HG03159 (cell line): ENCODE measurements around the gene CKB.

ENCODE experiments used
- ATAC-seq: cut with Tn5 transposase; IDR thresholded peaks from one replicate; pipeline ENCODE4 v1.9.1; 2021; ENCODE audit warnings: mild to moderate bottlenecking, moderate library complexity; ENCODE audit not compliant: unreplicated experiment

The CKB gene

DNA sequence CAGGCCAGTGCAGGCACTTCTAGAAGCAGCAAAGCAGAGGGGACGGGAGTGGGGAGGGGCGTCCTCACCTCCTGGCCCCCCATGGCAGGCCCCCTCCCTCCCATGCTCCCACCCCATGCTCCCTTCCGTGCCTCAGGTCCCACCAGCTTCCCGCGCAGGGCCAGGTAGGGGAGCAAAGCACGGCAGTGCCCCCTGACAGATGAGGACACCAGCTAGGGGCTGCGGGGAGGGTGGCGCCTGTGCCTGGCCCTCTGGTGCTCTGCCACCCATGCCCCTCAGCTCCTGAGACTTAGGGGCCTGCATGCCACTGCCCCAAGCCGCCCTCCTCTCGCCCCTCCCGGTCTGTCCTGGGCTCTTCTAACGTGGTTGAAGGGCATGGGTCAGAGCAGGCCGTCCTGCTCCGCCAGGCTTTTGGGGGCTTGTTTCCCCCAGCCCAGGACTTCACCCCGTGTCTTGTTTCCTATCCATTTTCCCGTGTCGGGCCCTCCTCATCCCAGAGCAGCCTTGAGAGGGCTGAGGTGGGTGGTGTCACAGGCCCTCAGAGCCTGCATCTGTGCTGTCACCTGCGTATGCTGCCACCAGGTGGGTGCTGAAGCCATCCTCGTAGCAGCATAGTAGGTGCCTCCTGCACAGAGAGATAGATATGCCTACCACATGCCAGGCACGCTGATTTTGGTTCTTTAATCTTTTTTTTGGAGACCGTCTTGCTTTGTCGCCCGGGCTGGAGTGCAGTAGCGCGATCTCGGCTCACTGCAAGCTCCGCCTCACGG, 16.6 kb upstream of the CKB start:
- ATAC-seq: no peak

DNA sequence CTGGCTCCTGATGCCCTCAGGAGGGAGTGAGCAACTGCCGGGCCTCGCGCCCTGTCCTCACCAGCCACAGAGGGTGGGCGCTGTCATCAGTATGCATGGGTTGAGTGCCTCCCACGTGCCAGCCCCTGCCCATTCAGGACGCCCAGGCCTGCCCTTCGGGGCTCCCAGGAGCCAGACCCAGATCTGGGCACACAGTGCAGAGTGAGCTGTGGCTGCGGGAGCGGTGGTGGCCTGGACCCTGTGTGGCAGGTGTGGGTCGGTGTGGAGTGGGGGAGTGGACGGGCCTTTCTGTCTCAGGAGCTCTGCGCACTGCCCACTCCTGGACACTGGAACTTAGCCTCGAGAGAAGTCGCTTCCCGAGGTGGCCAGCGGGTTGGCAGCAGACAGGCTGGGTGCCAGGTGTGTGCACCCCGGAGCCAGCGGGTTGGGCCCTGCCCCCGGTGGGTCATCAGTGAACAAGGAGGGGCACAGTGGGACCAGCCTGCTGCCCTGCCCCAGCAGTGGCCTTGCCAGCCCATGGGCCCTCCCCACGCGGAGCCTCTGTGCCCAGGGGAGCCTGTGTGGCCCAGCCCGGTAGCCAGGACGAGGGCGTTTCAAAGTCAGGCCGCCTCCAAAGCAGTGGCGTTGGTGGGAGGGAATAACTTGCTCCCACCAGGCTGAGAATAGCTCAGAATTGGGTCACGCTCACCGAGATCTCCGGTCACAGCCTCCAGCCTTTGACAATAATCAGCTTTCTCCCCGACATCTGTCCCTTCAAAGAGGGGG, 15.8 kb upstream of the CKB start:
- ATAC-seq: no peak

GRCh38 chr14:103537175-103537990, 14.8 kb upstream of the CKB start:
- ATAC-seq: no peak

DNA sequence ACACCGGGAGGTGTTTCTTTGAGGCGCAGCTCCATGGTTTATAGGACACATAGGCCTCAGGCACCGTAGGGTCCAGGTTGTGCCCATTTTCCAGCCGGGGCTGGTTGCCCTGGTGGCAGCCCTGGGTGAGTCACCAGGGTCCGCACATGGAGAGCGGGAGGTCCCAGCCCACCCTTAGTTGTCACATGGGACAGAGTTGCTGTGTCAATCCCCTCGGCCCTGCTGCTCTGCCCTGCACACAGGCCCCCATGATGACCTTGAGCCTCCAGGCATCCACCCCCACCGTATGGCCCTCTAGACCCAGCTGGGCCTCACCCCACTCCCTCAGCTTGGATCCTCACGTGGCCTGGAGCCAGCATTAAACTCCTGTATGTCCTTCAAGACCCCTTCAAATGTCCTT, 14.1 kb upstream of the CKB start:
- no peak for ATAC-seq

- no peak for ATAC-seq
Measured at GRCh38 chr14:103535891-103536565, 13.4 kb upstream of the CKB start.

DNA sequence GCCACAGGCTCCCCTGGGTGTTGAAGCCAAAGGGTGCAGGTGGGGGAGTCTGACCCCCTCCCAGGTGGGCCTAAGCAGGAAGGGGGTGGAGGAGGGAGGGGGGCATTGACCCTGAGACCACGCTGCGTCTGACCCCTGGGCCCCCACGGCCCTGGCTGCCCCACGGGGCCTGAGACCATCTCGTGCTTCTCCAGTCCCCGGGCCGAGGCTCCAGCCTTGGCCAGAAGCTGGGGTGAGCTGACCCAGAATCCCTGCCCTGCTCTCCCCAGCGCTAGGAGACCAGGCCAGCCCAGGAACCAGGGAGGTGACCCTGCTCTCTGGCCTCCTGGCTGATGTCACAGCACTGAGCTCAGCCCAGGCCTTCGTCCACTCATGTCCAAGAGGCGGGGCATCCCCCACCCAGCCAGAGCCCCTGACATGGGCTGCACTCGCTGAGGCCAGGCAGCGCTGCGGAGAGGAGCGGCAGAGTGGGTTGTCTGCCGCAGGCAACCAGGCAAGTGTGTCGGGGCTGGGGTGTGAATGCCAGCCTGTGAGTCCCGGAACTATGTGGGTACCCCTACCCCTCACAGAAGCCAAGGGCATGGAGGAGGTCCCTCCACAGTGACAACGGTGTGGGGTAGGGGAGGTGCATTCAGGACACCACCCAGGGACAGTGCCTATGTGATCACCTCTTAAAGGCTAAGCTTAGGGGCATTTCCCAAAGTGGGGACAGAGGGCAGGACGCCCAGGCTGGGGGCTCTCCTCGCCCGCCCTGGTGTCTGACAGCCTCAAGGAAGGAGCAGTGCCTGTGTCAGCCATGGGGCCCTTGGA, 12.7 kb upstream of the CKB start:
- ATAC-seq: no peak

DNA sequence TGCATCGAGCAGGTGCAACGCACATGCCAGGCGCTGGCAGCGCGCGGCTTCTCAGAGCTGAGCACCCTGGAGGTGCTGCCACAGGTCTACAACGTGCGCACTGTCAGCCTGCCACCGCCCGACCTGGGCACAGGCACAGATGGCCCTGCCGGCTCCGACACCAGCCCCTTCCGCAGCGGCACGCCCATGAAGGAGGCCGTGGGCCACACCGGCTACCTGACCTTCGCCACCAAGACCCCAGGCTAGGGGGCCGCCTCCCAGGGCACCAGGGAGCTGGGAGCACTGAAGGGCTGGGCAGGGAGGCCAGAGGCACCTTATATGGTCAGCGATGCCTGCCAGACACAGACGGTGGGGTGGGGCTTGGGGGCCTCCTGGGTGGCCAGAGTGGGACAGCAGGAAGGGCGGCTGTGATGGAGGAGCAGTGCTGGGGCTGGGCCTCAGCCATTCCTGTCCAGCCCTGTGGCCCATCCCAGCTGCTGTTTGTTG, 12.0 kb upstream of the CKB start:
- no peak for ATAC-seq

GRCh38 chr14:103533999-103534575, 11.5 kb upstream of the CKB start:
- ATAC-seq: no peak

DNA sequence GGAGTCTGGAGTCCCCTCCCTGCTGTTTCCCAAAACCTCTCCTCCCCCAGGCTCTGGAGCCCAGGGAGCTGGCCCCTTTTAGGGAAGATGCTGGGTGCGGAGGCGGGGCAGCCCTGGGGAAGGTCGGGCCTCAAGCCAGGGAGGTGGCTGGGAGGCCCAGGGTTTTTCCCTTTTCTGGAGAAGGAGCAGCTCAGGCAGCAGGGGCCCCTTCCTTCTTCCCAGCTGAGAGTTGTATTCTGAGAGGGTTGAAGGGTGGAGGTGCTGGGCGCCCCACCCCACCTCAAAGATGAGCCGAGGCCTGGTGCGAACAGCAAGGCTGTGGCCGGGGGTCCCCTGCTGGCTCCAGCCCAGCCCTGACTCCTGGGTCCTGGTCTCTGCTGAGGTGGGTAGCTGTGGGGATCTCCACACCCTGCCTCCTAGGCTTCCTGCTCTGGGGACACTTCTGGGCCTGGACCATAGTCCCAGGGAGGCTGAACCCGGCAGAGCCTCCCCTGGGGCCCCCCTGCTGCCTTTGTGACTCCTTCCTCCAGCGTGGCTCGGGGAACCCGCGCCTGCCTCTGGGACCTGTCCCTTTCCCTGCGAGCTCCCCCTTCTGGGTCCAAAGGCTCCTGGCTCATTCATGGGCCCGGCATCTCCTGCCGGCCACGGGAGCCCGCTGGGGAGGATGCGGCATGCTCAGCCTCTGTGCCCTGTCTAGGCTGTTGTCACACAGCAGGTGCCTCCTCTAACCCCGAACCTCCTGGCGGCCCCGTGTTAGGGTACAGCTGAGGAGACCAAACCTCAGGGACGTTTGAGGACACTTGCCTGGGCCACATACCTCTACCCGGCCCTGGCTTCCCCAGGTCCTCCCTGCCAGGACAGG, 10.7 kb upstream of the CKB start:
- no peak for ATAC-seq

DNA sequence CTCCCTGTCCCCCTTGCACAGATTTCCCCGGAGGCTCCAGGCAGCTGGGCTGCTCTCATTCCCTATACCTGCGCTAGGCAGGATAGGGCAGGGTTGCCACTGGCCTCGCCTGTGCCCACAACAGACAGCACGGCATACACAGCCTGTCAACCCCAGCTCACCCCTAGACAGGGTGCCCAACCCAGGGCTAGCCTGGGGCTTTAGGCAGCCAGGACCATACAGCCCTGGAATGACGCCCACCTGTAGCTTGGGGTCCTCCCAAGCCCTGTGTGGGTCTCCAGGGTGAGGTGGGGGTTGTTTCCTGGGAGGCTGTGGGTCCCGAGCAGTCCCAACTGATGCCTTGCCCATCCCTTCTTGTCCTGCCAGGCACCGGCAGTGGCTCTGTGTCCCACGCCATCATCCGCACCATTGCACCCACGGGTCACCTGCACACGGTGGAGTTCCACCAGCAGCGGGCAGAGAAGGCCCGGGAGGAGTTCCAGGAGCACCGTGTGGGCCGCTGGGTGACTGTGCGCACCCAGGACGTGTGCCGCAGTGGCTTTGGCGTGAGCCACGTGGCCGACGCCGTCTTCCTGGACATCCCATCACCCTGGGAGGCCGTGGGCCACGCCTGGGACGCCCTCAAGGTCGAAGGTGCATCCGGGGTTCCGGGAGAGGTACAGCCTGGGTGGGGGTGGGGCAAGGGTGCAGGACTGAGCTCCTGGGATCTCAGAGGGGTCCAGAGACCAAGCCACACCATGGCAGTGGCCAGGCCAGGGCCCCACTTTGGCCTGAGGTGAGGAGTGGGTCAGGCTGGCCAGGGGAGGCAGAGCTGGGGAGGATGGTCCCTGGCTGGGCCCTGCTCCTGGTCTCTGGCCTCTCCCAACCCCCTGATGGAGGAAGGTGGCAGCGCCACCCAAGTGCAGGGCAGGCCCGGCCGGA, 9.8 kb upstream of the CKB start:
- ATAC-seq: no peak

- no peak for ATAC-seq
Measured at GRCh38 chr14:103531421-103532215, 9.0 kb upstream of the CKB start.

DNA sequence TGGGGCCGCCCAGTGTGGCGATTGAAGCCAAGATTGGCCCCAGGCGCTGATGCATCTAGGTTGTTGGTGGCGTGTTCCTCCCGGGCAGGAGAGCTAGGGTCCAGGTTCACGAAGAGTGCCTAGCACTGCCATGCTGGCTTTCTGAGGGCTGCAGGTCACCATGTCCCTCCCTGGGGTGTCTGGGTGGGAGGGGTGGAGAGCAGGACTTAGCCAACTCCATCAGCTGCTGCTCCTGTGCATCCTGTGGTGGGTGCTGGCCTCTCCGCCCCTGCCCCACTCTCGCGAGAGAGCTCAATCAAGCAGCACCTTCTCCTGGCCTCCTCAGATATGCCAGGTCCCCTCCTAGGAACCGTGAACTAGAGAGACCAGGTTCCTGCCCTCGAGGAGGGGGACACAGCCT, 8.2 kb upstream of the CKB start:
- no peak for ATAC-seq

- ATAC-seq: no peak
Measured at GRCh38 chr14:103530390-103530789, 7.8 kb upstream of the CKB start.

- no peak for ATAC-seq
Measured at GRCh38 chr14:103529383-103530365, 7.0 kb upstream of the CKB start.

DNA sequence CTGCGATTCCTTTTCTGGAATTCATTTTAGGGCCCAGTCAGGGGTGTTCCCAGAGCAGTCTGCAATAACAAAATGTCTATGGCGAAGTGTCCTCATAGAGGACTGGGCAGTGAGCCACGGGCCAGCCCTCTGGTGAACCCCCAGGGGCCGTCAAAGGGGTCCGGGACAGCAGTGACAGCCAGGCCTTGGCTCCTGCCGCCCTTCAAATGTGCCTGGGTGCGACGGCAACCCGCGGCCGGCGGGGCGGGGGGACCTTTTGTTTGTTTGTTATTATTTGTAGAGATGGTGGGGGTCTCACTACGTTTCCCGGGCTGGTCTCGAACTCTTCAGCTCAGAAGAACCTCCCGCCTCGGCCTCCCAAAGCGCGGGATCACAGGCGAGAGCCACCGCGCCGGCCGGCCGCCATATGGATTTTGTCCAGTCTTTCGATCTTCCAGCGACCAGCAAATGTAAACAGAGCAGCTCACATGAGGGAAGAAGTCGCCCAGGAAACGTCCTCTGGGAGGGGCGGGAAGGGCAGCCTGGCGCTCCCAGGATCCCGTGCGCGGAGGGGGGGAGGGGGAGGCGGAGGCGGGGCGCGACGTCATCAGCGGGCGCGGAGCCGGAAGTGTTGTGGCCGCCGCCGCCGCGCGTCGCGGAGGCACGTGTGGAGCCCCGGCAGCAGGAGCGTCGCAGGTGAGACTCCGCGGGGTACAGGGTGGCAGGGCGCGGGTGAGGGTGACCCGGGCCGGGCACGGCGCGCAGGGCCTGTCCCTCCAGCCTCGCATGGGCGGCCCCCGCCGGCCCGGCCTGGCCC, 6.2 kb upstream of the CKB start, which contains the start of gene TRMT61A:
TSS of gene TRMT61A (plus strand) at position 610 of the 796 bp plus-strand sequence. CDS start 783 bp downstream, outside the sequence.
- peak; percentile 42 for ATAC-seq
